Smooth muscle cell (in vitro differentiated cells): ENCODE data around the gene RNF130. TPM values are rescaled to one million over a fixed set of nuclear protein-coding genes. Genes with fewer than 3 reads are reported as not detected.
"Not testable (repeated sequence)": the region's sequence is repeated elsewhere in the genome, so short reads cannot be mapped to it uniquely, and the experiment has no call there.

Experiments used
- DNase-seq: peaks from one replicate; lab custom pipeline; 2025; ENCODE audit not compliant: unreplicated experiment; lab: John Stamatoyannopoulos, UW
- H2AFZ ChIP-seq: fragments of 200-600 bp; sonication (generic); 2 replicates; pipeline ENCODE4 v1.6.0; 2016; ENCODE audit warnings: antibody characterized with exemption, low read depth, mild to moderate bottlenecking
- H3F3A ChIP-seq: fragments of 200-600 bp; sonication (generic); 2 replicates; pipeline ENCODE4 v1.6.0; 2017; ENCODE audit warnings: antibody characterized with exemption, low read depth
- H3K27ac ChIP-seq: fragments of 200-600 bp; sonication (generic); 2 replicates; pipeline ENCODE4 v1.5.1; 2016; ENCODE audit warnings: low read depth, mild to moderate bottlenecking
- H3K27me3 ChIP-seq: fragments of 200-600 bp; sonication (generic); 2 replicates; pipeline ENCODE4 v1.6.1; 2016; ENCODE audit warnings: low read depth, mild to moderate bottlenecking
- H3K36me3 ChIP-seq: fragments of 200-600 bp; sonication (generic); 2 replicates; pipeline ENCODE4 v1.5.1; 2016; ENCODE audit warnings: low read depth
- H3K4me1 ChIP-seq: fragments of 200-600 bp; sonication (generic); 2 replicates; pipeline ENCODE4 v1.5.1; 2016; ENCODE audit warnings: low read depth
- H3K4me2 ChIP-seq: fragments of 200-600 bp; sonication (generic); 2 replicates; pipeline ENCODE4 v1.6.0; 2016; ENCODE audit warnings: mild to moderate bottlenecking
- H3K4me3 ChIP-seq: fragments of 200-600 bp; sonication (generic); 2 replicates; pipeline ENCODE4 v1.5.1; 2016; ENCODE audit warnings: mild to moderate bottlenecking
- H3K79me2 ChIP-seq: fragments of 200-600 bp; sonication (generic); 2 replicates; pipeline ENCODE4 v1.6.0; 2016; ENCODE audit warnings: low read depth, mild to moderate bottlenecking
- H3K9ac ChIP-seq: fragments of 200-600 bp; sonication (generic); 2 replicates; pipeline ENCODE4 v1.6.0; 2016; ENCODE audit warnings: low read depth
- H3K9me3 ChIP-seq: fragments of 200-600 bp; sonication (generic); replicated peaks from 2 replicates; pipeline ENCODE4 v1.5.1; 2016; ENCODE audit warnings: low read depth
- H4K20me1 ChIP-seq: fragments of 200-600 bp; sonication (generic); 2 replicates; pipeline ENCODE4 v1.6.0; 2016; ENCODE audit warnings: low read depth
- WGBS: methylation state at CpG from one replicate; pipeline ENCODE4 v1.1.7; 2016; ENCODE audit warnings: low lambda C conversion rate; 5-methylcytosine and 5-hydroxymethylcytosine counted together
- polyA plus RNA-seq: library from polyadenylated mRNA; unstranded; fragments of >200 nt; fragmentation: Nextera tagmentation; extraction: Ambion mirVana; gene quantifications from 2 replicates; pipeline ENCODE4 v1.2.1, GENCODE V29; 2016
- total RNA-seq: library from RNA; depleted of rRNA; stranded (reverse); fragments of >200 nt; gene quantifications from 2 replicates; pipeline ENCODE4 v1.2.3, GENCODE V29; 2014
- TF ChIP-seq, protein P1 (sequence below): fragments of 200-600 bp; sonication (generic); IDR thresholded peaks from 2 replicates; pipeline ENCODE4 v1.5.1; 2017; ENCODE audit warnings: borderline replicate concordance, mild to moderate bottlenecking, antibody characterized with exemption; ENCODE audit not compliant: insufficient read depth, poor library complexity, severe bottlenecking

The RNF130 gene
- total and polyA plus RNA-seq, 2 experiments from 2014 or later, result 32.4 to 37.5 TPM

DNA sequence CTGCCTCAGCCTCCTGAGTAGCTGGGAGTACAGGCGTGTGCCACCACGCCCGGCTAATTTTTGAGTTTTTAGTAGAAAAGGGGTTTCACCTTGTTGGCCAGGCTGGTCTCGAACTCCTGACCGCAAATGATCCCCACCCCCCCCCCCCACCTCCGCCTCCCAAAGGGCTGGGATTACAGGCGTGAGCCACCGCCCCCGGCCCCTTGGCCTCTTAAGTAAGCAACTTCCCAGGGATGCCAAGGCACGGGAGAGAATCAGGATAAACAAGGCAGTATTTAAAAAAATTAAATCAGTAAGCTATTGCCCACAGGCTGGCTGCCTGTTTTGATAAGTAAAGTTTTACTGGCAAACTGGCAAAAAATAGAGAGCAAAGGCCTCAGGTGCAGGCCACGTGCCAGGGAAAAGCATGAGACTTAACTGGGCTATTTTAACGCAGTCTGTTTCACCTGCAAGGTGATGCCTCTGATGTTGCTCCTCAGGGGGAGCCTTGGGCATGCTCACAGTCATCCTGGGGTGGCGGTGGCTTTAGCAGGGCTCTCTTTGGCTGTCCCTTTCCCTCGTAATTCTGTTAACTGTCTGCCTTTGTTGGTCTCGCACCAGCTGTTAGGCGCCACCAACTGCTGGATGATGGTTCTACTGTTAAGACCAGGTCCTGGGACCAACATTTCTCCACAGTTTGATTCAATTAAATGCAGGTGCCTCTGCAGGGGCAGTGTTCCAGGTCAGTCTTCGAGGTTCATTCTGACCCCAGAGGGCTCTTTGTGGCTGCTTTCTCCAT lies 19.4 kb upstream of the RNF130 start:
- no peaks in the 10 kb centered on the region for H3F3A ChIP-seq
- H3K36me3 ChIP-seq, result no peaks in the 10 kb centered on the region
- no peaks in the 10 kb centered on the region for H4K20me1 ChIP-seq
- TF ChIP-seq, protein P1, sequence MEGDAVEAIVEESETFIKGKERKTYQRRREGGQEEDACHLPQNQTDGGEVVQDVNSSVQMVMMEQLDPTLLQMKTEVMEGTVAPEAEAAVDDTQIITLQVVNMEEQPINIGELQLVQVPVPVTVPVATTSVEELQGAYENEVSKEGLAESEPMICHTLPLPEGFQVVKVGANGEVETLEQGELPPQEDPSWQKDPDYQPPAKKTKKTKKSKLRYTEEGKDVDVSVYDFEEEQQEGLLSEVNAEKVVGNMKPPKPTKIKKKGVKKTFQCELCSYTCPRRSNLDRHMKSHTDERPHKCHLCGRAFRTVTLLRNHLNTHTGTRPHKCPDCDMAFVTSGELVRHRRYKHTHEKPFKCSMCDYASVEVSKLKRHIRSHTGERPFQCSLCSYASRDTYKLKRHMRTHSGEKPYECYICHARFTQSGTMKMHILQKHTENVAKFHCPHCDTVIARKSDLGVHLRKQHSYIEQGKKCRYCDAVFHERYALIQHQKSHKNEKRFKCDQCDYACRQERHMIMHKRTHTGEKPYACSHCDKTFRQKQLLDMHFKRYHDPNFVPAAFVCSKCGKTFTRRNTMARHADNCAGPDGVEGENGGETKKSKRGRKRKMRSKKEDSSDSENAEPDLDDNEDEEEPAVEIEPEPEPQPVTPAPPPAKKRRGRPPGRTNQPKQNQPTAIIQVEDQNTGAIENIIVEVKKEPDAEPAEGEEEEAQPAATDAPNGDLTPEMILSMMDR, result no peak
- H3K4me2 ChIP-seq, result peak overlapping the region; percentile 94
- H3K9me3 ChIP-seq, result no peaks in the 10 kb centered on the region
- no peaks in the 10 kb centered on the region for H3K27me3 ChIP-seq
- no peak overlapping the region for H2AFZ ChIP-seq
- H3K4me3 ChIP-seq, result peak overlapping the region; percentile 79
- H3K4me1 ChIP-seq, result peaks cover 5% of the 10 kb centered on the region
- H3K27ac ChIP-seq, result no peak overlapping the region
- WGBS, result 20% methylated on average over 14 of the region's 17 CpGs
- no peaks in the 10 kb centered on the region for H3K79me2 ChIP-seq
- no peak for DNase-seq
- no peak overlapping the region for H3K9ac ChIP-seq

DNA sequence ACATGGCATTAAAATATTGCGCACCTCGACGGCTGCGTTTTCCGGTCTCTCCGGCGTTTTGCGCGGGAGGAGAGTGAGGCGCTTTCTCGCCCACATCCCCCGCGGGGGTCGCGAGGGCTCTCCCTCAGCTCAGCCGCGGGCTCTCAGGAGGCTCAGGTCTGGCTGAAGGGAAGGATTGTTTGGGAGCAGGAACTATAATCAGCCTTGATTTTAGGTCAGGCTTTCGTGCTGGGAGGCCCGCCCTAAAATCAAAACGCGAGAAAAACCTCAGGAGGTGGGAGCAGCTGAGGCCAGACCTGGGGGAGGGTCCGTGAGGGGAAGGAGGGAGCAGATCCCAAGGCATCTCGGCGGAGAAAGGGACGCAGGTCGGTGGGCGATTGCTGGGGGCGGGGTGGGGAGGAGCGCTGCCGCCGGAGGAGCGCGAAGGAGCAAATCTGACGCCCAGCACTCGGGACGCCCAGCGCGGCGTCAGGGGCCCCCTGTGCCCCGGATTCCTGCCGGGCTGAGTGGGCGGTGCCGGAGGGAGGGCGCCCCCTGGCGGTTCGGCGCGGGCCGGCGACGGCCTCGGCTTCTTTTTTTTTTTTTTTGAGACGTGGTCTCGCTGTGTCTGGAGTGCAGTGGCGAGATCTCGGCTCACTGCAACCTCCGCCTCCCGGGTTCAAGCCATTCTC lies 18.7 kb upstream of the RNF130 start:
- no peaks in the 10 kb centered on the region for H3K9me3 ChIP-seq
- WGBS, result 2% methylated on average over 35 of the region's 58 CpGs
- H3K36me3 ChIP-seq, result no peaks in the 10 kb centered on the region
- peak overlapping the region; percentile 94 for H3K4me2 ChIP-seq
- peak; percentile 58 for DNase-seq
- H3K27ac ChIP-seq, result peak overlapping the region; percentile 41
- peak overlapping the region; percentile 81 for H3K9ac ChIP-seq
- H2AFZ ChIP-seq, result peak overlapping the region; percentile 98
- H3K4me3 ChIP-seq, result peak overlapping the region; percentile 79
- H3K79me2 ChIP-seq, result no peaks in the 10 kb centered on the region
- peaks cover 12% of the 10 kb centered on the region for H3K4me1 ChIP-seq
- TF ChIP-seq, protein P1, result peak; percentile 93
- H3F3A ChIP-seq, result no peaks in the 10 kb centered on the region
- H4K20me1 ChIP-seq, result no peaks in the 10 kb centered on the region
- no peaks in the 10 kb centered on the region for H3K27me3 ChIP-seq

DNA sequence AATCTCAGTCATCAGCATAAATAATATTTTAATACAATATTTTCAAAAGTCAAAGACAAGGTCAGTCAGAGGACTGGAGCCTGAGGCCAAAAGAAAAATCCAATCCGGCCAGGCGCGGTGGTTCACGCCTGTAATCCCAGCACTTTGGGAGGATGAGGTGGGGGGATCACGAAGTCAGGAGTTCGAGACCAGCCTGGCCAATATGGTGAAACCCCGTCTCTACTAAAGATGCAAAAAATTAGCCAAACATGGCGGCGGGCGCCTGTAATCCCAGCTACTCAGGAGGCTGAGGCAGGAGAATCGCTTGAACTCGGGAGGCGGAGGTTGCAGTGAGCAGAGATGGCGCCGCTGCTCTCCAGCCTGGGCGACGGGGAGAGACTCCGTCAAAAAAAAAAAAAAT lies 18.1 kb upstream of the RNF130 start:
- H3K27me3 ChIP-seq, H3K36me3 ChIP-seq, H3K9me3 ChIP-seq, H3K79me2 ChIP-seq, H3F3A ChIP-seq, H4K20me1 ChIP-seq, DNase-seq: not testable (repeated sequence)
- H3K4me1 ChIP-seq, result peaks cover 17% of the 10 kb centered on the region
- H3K9ac ChIP-seq, result peak overlapping the region; percentile 81
- H3K27ac ChIP-seq, result peak overlapping the region; percentile 41
- WGBS, result 58% methylated on average over 18 of the region's 18 CpGs
- peak overlapping the region; percentile 79 for H3K4me3 ChIP-seq
- H3K4me2 ChIP-seq, result peak overlapping the region; percentile 94
- peak overlapping the region; percentile 98 for H2AFZ ChIP-seq

DNA sequence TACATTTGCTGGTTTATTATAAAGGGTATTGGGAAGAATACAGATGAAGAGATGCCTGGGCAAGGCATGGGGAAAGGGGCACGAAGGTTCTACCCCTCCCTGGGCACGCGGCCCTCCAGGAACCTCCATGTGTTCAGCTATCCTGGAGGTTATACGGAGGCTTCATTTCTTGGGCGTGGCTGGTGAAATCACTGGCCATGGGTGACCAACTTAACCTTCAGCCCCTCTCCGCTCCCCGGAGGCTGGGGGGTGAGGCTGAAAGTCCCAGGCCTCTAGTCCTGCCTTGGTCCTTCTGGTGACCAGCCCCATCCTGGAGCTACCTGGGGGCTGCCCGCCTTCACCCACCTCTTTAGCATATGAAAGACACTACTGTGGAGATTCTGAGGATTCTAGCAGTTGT lies 17.0 kb upstream of the RNF130 start:
- peaks cover 20% of the 10 kb centered on the region for H3K4me1 ChIP-seq
- H2AFZ ChIP-seq, result no peak overlapping the region
- TF ChIP-seq, protein P1, result no peak
- H3K36me3 ChIP-seq, result no peaks in the 10 kb centered on the region
- no peaks in the 10 kb centered on the region for H3K79me2 ChIP-seq
- H3K27me3 ChIP-seq, result no peaks in the 10 kb centered on the region
- H3K9me3 ChIP-seq, result no peaks in the 10 kb centered on the region
- H3K9ac ChIP-seq, result no peak overlapping the region
- no peaks in the 10 kb centered on the region for H4K20me1 ChIP-seq
- no peak overlapping the region for H3K4me2 ChIP-seq
- no peaks in the 10 kb centered on the region for H3F3A ChIP-seq
- no peak for DNase-seq
- H3K27ac ChIP-seq, result no peak overlapping the region
- no peak overlapping the region for H3K4me3 ChIP-seq
- WGBS, result 95% methylated on average over 8 of the region's 8 CpGs
